ENCODE results near the gene AEBP2.
"Not testable (repeated sequence)": the region's sequence is repeated elsewhere in the genome, so short reads cannot be mapped to it uniquely, and the experiment has no call there.

AEBP2 gene
- 53.1 to 54.9 reads per million in 2 experiments for total RNA-seq

DNA sequence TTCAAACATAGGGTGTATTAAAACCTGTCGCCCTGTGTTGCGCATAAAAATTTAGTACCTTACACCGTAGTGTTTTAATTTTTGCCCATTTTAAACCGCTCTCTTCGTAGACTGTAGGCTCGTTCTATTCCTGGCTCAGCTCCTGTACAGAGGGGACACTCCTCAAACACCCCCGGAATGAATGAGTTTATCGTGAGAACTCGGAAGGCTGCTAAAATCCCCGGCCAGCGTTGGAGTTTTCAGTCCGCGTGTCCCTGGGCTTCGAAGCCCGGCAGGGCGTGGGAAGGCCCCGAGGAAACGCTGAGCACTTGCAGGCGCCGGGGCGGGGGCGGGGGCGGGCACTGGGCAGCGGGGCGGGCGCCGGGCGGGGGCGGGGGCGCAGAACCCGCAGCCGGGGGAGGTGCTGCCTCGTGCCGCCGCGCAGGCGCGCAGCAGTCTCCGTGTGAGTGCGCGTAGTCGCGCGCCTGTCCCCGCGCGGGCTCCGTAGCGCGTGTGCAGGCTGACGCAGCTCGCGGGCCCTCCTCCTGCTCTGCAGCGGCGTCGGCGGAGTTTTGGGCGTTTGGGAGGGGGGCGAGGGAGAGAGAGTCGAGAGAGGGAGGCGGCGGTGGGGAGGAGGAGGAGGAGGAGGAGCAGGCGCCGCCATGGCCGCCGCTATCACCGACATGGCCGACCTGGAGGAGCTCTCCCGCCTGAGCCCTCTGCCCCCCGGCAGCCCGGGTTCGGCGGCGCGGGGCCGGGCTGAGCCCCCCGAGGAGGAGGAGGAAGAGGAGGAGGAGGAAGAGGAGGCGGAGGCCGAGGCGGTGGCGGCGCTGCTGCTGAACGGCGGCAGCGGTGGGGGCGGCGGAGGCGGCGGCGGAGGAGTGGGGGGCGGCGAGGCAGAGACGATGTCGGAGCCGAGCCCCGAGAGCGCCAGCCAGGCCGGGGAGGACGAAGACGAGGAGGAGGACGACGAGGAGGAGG lies at the start of gene AEBP2:
Gene AEBP2, plus strand, starts transcription at position 434 of the 960 bp plus-strand sequence. Its CDS starts 208 bp downstream, at position 642.
- peak; percentile 94 for DNase-seq (ENCODE audit: low read depth)

GRCh38 chr12:19390051-19390598 lies 49.2 kb upstream of the AEBP2 start:
- no peak for DNase-seq (ENCODE audit: low read depth)

- not testable (repeated sequence) for DNase-seq (ENCODE audit: low read depth)
These were observed 46.6 kb upstream of the AEBP2 start for GRCh38 chr12:19392644-19393043.

DNA sequence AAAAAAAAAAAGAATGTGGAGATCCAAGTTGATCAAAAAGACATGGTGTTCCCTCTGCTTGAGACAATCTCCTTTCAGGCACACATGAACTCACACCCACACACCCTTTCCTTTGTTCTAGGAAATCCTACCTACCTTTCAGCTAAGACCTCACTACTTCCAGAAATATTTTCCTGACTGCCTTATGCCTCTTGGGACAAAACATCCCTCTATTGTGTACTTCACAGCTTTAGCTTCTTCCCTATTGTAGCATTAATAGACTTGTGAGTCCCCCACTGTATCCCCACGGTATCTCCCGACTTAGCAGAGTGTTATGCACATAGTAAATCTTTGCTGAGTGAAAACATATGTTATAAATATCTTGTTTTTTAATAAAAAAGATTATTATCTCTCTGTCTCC lies 44.9 kb upstream of the AEBP2 start:
- DNase-seq (ENCODE audit: low read depth): no peak

GRCh38 chr12:19397534-19397933 lies 41.8 kb upstream of the AEBP2 start:
- no peak for DNase-seq (ENCODE audit: low read depth)

GRCh38 chr12:19398376-19399363 lies 40.6 kb upstream of the AEBP2 start:
- DNase-seq (ENCODE audit: low read depth): no peak

GRCh38 chr12:19400649-19401285 lies 38.5 kb upstream of the AEBP2 start:
- not testable (repeated sequence) for DNase-seq (ENCODE audit: low read depth)

DNA sequence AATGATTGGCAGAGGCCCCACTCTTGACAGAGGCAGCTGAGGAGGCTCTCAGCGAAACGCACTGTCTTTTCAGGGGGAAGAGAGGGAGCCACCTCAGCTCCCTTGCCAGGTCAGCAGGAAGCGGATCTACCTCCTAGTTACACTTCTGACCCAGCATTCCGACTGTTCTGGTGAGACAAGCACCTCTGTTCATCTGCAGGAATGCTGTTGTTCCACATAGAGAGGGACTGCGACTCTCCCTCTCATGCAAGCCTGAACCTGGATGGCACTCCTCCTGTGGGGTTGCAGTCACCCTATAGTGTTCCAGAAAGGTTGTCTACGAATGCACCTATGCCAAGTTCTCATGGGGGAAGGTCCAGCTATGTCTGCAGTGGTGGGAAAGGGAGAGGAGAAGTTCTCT lies 37.1 kb upstream of the AEBP2 start:
- no peak for DNase-seq (ENCODE audit: low read depth)

DNA sequence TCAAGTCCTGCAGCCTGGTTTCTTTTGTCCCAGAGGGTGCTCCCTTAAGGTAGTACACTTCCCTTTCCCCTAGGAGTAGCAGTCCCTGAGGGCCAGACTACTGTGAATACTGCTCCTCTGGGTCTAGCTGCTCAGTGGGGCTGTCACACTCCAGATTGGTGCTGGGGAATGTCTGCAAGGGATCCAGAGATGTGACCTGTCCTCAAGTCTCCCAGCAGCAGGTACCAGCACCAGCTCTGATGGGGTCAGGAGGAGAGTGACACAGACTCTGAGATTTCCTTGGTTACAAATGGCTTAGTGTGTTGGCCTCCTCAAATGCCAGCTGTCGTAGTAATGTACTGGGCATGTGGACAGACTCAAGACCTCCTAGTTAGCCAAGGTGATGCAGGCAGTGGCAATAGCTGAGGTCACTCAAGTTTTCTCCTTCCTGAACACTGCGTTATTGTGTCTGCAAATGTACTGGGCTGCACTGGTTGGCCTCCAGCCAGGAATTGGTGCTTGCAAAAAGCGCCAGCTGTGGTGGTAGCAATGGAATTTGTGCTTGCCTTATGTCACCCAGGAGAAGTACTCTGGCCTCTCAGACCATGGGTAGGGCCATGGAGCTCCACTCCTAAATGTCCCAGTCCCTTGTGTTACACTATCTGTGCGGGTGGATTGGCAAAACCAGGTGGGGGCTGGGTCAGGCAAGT lies 36.4 kb upstream of the AEBP2 start:
- DNase-seq (ENCODE audit: low read depth): no peak

GRCh38 chr12:19404242-19404880 lies 34.9 kb upstream of the AEBP2 start:
- DNase-seq (ENCODE audit: low read depth): no peak

- no peak for DNase-seq (ENCODE audit: low read depth)
These were observed 29.9 kb upstream of the AEBP2 start for GRCh38 chr12:19409376-19409775.

GRCh38 chr12:19410211-19410610 lies 29.1 kb upstream of the AEBP2 start:
- no peak for DNase-seq (ENCODE audit: low read depth)

DNA sequence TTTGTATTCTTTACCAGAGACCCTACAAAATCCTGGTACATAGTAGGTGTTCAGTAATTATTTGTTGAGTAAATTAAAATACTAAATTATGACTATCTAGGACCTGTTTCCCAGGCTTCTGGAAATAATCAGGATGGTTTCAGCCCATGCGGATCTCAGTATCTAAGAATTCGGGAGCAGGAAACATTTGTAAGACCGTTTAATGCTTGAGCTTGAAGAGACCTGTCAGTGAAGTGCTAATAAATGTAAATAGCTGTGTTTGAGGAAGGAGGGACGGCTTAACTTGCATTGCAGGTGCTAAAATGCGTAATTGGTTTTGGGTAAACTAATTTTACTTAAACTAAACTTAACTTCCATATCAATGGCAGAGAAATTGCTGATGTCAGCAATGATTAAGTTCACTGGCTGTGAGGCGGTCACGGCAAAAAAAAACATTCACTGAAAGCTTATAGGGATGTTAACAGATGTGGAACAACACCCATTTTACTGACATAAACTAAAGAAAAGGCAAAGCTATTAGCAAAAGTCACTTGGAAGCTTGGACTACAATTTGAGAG lies 28.6 kb upstream of the AEBP2 start:
- DNase-seq (ENCODE audit: low read depth): no peak

GRCh38 chr12:19411234-19412204 lies 27.8 kb upstream of the AEBP2 start:
- DNase-seq (ENCODE audit: low read depth): no peak

DNA sequence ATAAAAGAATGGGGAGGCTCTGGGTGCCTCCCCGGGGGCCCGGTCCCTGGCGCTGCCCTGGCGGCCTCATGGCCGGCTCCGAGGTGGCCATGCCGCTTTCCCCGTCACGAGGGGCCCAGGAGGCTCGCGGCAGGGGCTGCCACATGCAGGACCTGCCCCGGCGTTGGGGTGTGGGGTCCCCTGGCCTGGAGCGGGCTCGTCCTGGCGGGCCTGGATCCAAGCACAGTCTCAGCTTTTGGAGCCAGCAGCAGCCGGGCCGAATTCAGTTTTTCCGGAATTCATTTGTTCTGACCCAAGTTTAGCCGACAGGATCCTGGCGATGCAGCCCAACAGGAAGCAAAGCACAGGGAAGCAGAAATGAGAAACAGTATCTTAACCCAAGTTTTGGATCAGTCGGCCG lies 26.4 kb upstream of the AEBP2 start:
- no peak for DNase-seq (ENCODE audit: low read depth)

DNA sequence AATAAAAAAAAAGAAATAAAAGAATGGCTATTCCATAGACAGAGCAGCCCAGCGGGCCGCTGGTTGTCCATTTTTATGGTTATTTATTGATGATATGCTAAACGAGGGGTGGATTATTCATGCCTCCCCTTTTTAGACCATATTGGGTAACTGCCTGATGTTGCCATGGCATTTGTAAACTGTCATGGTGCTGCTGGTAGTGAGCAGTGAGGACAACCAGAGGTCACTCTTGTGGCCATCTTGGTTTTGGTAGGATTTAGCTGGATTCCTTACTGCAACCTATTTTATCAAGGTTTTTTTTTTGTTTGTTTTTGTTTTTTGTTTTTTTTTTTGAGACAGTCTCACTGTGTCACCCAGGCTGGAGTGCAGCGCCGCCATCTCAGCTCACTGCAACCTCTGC lies 25.7 kb upstream of the AEBP2 start:
- not testable (repeated sequence) for DNase-seq (ENCODE audit: low read depth)

- DNase-seq (ENCODE audit: low read depth): no peak
These were observed 23.7 kb upstream of the AEBP2 start for GRCh38 chr12:19415563-19415962.

DNA sequence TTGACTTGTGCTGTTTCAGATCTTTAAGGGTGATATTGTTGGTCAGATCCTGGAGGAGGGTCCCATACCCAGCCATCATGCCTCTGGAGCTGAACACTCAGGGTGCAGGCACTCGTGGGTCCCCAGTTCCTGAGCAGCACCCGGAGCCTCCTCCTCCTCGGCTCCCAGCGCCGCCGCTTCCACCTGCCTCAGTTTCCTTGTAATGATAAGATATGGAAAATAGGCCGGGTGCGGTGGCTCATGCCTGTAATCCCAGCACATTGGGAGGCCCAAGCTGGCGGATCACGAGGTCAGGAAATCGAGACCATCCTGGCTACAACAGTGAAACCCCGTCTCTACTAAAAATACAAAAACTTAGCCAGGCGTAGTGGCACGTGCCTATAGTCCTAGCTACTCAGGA lies 20.2 kb upstream of the AEBP2 start:
- DNase-seq (ENCODE audit: low read depth): no peak
